Activated T-helper 2 cell treated with anti-CD3 and anti-CD28 coated beads, Interferon-gamma antibody, Interleukin-2, Interleukin-4, amounts not matched to agents 10 μg/mL and 5 μg/mL and 100 μg/mL, durations not matched to agents 14 hours and 24 hours and 36 hours (primary cell): ENCODE data around the gene CFAP100. TPM values are rescaled to one million over a fixed set of nuclear protein-coding genes. Genes with fewer than 3 reads are reported as not detected.

Experiments
- DNase-seq: peaks from one replicate; pipeline ENCODE4 v3.0.0; 2021; ENCODE audit warnings: low spot score
- H3K27ac Mint-ChIP-seq: one replicate; pipeline ENCODE4 v1.8.0; 2021; ENCODE audit warnings: mixed read lengths
- H3K27me3 Mint-ChIP-seq: one replicate; pipeline ENCODE4 v1.8.0; 2021; ENCODE audit warnings: low read depth, mixed read lengths
- H3K36me3 Mint-ChIP-seq: one replicate; pipeline ENCODE4 v1.8.0; 2021; ENCODE audit warnings: low read depth, mixed read lengths
- H3K4me1 Mint-ChIP-seq: one replicate; pipeline ENCODE4 v1.8.0; 2021; ENCODE audit warnings: low read depth, mixed read lengths
- H3K4me3 Mint-ChIP-seq: one replicate; pipeline ENCODE4 v1.8.0; 2021; ENCODE audit warnings: low read depth, mild to moderate bottlenecking, moderate library complexity, mixed read lengths
- H3K9me3 Mint-ChIP-seq: one replicate; pipeline ENCODE4 v1.8.0; 2021; ENCODE audit warnings: mixed read lengths
- intact Hi-C: fragments of 100-400 bp; cut with micrococcal nuclease; formaldehyde crosslinking; loops from one replicate; pipeline ENCODE4 v1.15.1; 2023
- total RNA-seq: library from RNA; stranded (reverse); gene quantifications from 2 replicates; pipeline ENCODE4 v1.2.3, GENCODE V29; 2022

Gene CFAP100
- total RNA-seq, 1 donor from 2014 or later, result not detected

- no peak overlapping the region for H3K27ac Mint-ChIP-seq
- no peak for DNase-seq
- H3K4me1 Mint-ChIP-seq, result peaks cover 2% of the 10 kb centered on the region
- H3K36me3 Mint-ChIP-seq, result peaks cover 9% of the 10 kb centered on the region
- no peaks in the 10 kb centered on the region for H3K27me3 Mint-ChIP-seq
- intact Hi-C loops, result no loop called here
- no peak overlapping the region for H3K4me3 Mint-ChIP-seq
- no peaks in the 10 kb centered on the region for H3K9me3 Mint-ChIP-seq
Observed at GRCh38 chr3:126442094-126442855, 47.6 kb downstream of the CFAP100 start.

GRCh38 chr3:126442856-126443242 is 48.1 kb downstream of the CFAP100 start:
- Mint-ChIP-seq H3K27ac (no peak overlapping the region), H3K27me3 (no peaks in the 10 kb centered on the region), H3K4me3 (no peak overlapping the region), H3K9me3 (no peaks in the 10 kb centered on the region), H3K36me3 (peaks cover 3% of the 10 kb centered on the region), H3K4me1 (peaks cover 2% of the 10 kb centered on the region)
- intact Hi-C loops, result no loop called here
- DNase-seq, result no peak

GRCh38 chr3:126445506-126445905 is 50.8 kb downstream of the CFAP100 start:
- DNase-seq, result no peak
- H3K9me3 Mint-ChIP-seq, result no peaks in the 10 kb centered on the region
- H3K27me3 Mint-ChIP-seq, result no peaks in the 10 kb centered on the region
- no peak overlapping the region for H3K4me3 Mint-ChIP-seq
- peaks cover 2% of the 10 kb centered on the region for H3K4me1 Mint-ChIP-seq
- intact Hi-C loops, result no loop called here
- H3K27ac Mint-ChIP-seq, result no peak overlapping the region
- peaks cover 3% of the 10 kb centered on the region for H3K36me3 Mint-ChIP-seq

- H3K36me3 Mint-ChIP-seq, result peaks cover 10% of the 10 kb centered on the region
- H3K27me3 Mint-ChIP-seq, result no peaks in the 10 kb centered on the region
- H3K4me3 Mint-ChIP-seq, result no peak overlapping the region
- H3K4me1 Mint-ChIP-seq, result peaks cover 2% of the 10 kb centered on the region
- no peak for DNase-seq
- intact Hi-C loops, result no loop called here
- no peaks in the 10 kb centered on the region for H3K9me3 Mint-ChIP-seq
- no peak overlapping the region for H3K27ac Mint-ChIP-seq
Observed at GRCh38 chr3:126446301-126446700, 51.6 kb downstream of the CFAP100 start.

- H3K27me3 Mint-ChIP-seq, result no peaks in the 10 kb centered on the region
- intact Hi-C loops, result no loop called here
- H3K27ac Mint-ChIP-seq, result no peak overlapping the region
- no peaks in the 10 kb centered on the region for H3K9me3 Mint-ChIP-seq
- H3K36me3 Mint-ChIP-seq, result peaks cover 15% of the 10 kb centered on the region
- no peak overlapping the region for H3K4me3 Mint-ChIP-seq
- no peak for DNase-seq
- H3K4me1 Mint-ChIP-seq, result peaks cover 2% of the 10 kb centered on the region
Observed at GRCh38 chr3:126446791-126447190, 52.1 kb downstream of the CFAP100 start.

- Mint-ChIP-seq H3K36me3 (peaks cover 21% of the 10 kb centered on the region), H3K4me3 (no peak overlapping the region), H3K27me3 (no peaks in the 10 kb centered on the region), H3K27ac (no peak overlapping the region), H3K4me1 (peaks cover 2% of the 10 kb centered on the region), H3K9me3 (no peaks in the 10 kb centered on the region)
- intact Hi-C loops, result no loop called here
- DNase-seq, result no peak
Observed at GRCh38 chr3:126447456-126448106, 52.9 kb downstream of the CFAP100 start.

GRCh38 chr3:126448136-126448892 is 53.6 kb downstream of the CFAP100 start:
- Mint-ChIP-seq H3K4me3 (no peak overlapping the region), H3K9me3 (no peaks in the 10 kb centered on the region)

GRCh38 chr3:126448893-126449180 is 54.1 kb downstream of the CFAP100 start:
- Mint-ChIP-seq H3K9me3 (no peaks in the 10 kb centered on the region), H3K4me3 (no peak overlapping the region), H3K36me3 (peaks cover 21% of the 10 kb centered on the region), H3K27me3 (no peaks in the 10 kb centered on the region), H3K4me1 (peaks cover 2% of the 10 kb centered on the region), H3K27ac (no peak overlapping the region)
- intact Hi-C loops, result no loop called here
- no peak for DNase-seq

More at GRCh38 chr3:126448136-126448892, 53.6 kb downstream of the CFAP100 start:
- no peak for DNase-seq
- Mint-ChIP-seq H3K27me3 (no peaks in the 10 kb centered on the region), H3K27ac (no peak overlapping the region), H3K36me3 (peaks cover 21% of the 10 kb centered on the region), H3K4me1 (peaks cover 2% of the 10 kb centered on the region)
- intact Hi-C loops, result no loop called here

- no peak overlapping the region for H3K27ac Mint-ChIP-seq
- H3K9me3 Mint-ChIP-seq, result no peaks in the 10 kb centered on the region
- H3K4me1 Mint-ChIP-seq, result peaks cover 2% of the 10 kb centered on the region
- H3K36me3 Mint-ChIP-seq, result peaks cover 26% of the 10 kb centered on the region
- intact Hi-C loops, result no loop called here
- H3K27me3 Mint-ChIP-seq, result no peaks in the 10 kb centered on the region
- H3K4me3 Mint-ChIP-seq, result no peak overlapping the region
- no peak for DNase-seq
Observed at GRCh38 chr3:126449621-126450051, 54.9 kb downstream of the CFAP100 start.

- Mint-ChIP-seq H3K36me3 (peaks cover 32% of the 10 kb centered on the region), H3K4me3 (no peak overlapping the region), H3K27me3 (no peaks in the 10 kb centered on the region), H3K27ac (no peak overlapping the region), H3K4me1 (peaks cover 2% of the 10 kb centered on the region), H3K9me3 (no peaks in the 10 kb centered on the region)
- DNase-seq, result no peak
- intact Hi-C loops, result no loop called here
Observed at GRCh38 chr3:126450219-126450618, 55.5 kb downstream of the CFAP100 start.

- Mint-ChIP-seq H3K36me3 (peaks cover 35% of the 10 kb centered on the region), H3K27ac (no peak overlapping the region), H3K4me3 (no peak overlapping the region), H3K27me3 (no peaks in the 10 kb centered on the region), H3K9me3 (no peaks in the 10 kb centered on the region), H3K4me1 (peaks cover 4% of the 10 kb centered on the region)
- no peak for DNase-seq
- intact Hi-C loops, result no loop called here
Observed at GRCh38 chr3:126450744-126451143, 56.0 kb downstream of the CFAP100 start.

GRCh38 chr3:126451511-126451910 is 56.8 kb downstream of the CFAP100 start:
- peaks cover 4% of the 10 kb centered on the region for H3K4me1 Mint-ChIP-seq

GRCh38 chr3:126452213-126452612 is 57.5 kb downstream of the CFAP100 start:
- no peak overlapping the region for H3K4me3 Mint-ChIP-seq
- DNase-seq, result no peak

More at GRCh38 chr3:126451511-126451910, 56.8 kb downstream of the CFAP100 start:
- no peak for DNase-seq
- Mint-ChIP-seq H3K36me3 (peaks cover 37% of the 10 kb centered on the region), H3K4me3 (no peak overlapping the region), H3K9me3 (no peaks in the 10 kb centered on the region), H3K27ac (no peak overlapping the region), H3K27me3 (no peaks in the 10 kb centered on the region)
- intact Hi-C loops, result no loop called here

More at GRCh38 chr3:126452213-126452612, 57.5 kb downstream of the CFAP100 start:
- H3K27ac Mint-ChIP-seq, result no peak overlapping the region
- H3K4me1 Mint-ChIP-seq, result peaks cover 3% of the 10 kb centered on the region
- peaks cover 39% of the 10 kb centered on the region for H3K36me3 Mint-ChIP-seq
- intact Hi-C loops, result no loop called here
- no peaks in the 10 kb centered on the region for H3K27me3 Mint-ChIP-seq
- H3K9me3 Mint-ChIP-seq, result no peaks in the 10 kb centered on the region
